Activated T-helper 1 cell treated with Interleukin-2 at 50 U/mL for 16 hours (primary cell): Measurements from ENCODE around the gene TNIK.

ENCODE experiments used
- DNase-seq: peaks from one replicate; pipeline ENCODE4 v3.0.0-alpha.2; 2020; ENCODE audit warnings: low read depth

The TNIK gene

DNA sequence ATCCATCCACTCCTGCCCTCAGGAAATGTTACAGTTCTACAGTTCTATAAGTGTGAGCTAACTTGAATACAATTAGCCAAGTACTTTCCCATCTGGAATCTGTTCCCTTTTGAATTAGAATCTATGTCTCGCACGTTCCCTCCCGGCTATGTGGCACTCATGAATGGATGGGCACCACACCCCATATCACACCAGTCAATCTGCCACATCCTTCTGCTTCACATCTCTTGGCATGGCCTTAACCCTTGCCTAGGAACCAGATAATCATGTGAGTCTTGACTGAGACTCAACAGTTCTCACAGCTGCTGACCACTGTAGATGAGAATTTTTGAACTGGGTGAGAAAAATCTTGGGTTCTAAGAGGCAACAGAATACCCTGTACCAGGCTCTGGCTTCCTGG lies 180.2 kb downstream of the TNIK start:
- DNase-seq, result no peak

DNA sequence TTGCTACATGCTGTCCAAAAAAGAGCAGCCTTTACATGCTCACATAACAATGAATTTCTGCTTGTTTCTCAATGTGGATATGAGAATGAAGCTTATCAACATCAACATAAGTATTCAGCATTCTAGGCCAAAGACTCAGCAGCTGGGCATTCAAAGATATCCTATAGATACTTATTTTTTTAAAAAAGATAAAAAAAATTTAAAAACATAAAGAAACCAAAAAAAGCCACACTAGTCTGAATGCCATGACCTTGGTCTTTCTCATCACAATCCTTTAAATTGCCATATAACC lies 182.0 kb downstream of the TNIK start:
- DNase-seq, result no peak

DNA sequence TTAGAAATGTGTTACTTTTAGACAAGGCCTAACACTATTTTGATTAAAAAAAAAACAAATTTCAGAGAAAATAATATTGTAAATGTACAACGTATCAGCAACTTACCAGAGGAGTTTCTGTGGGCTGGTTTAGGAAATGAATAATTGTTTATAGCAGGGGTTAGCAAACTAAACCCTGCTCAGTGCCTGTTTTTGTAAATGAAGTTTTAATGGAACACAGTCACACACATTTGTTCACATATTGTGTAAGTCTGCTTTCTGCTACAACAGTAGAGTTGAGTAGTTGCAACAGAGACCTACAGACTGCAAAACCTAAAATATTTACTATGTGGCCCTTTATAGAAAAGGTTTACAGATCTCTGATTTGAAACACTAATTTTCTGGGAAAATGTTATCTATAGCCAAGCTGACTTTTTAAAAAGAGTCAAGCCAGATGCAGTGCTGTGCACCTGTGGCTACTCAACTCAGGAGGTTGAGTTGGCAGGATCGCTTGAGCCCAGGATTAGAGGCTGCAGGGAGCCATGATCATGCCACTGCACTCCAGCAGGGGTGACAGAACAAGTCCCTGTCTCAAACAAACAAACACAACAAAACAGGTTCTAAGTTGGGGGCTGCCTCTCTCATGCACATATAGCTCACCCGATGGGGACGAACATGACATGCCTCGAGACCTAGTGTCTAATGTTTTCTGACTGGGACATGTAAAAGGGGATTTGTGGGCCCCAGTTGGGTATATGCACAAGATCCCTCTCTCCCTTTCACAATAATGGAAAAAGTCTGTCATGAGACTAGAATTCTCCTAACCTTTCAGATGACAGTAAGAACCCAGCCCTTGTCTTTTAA lies 182.5 kb downstream of the TNIK start:
- no peak for DNase-seq

DNA sequence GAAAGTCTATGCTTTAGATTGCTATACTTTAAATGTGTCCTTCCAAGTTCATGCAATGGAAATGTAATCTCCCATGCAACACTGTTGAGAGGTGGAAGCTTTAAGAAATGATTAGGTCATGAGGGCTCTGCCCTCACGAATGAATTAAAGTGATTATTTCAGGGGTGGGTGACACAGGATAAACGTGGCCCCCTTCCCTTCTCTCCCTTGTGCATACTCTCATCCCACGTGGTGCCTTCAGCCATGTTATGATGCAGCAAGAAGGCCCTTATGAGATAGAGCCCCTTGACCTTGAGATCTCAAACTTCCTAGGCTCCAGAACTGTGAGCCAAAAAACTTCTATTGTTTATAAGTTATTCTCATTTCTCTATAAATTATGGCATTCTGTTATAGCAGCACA lies 183.3 kb downstream of the TNIK start:
- DNase-seq, result no peak

DNA sequence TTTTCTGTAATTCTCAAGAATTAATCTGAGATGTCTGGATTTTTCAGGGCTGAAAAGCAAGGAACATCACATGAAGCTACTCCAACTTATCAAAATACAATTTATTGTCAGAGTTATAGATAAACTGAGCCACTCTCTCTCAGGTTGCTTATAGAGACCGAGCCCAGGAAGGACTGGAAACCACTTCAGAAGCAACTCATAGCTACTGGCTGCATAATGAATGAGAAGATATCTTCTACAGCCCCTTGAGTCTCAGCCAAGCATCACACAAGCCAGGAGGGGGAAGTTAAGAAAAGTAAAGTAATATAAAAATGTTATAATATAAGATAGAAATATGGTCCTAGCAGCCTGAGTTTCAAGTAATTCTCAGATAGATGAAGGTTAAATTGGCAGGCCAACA lies 186.0 kb downstream of the TNIK start:
- no peak for DNase-seq

DNA sequence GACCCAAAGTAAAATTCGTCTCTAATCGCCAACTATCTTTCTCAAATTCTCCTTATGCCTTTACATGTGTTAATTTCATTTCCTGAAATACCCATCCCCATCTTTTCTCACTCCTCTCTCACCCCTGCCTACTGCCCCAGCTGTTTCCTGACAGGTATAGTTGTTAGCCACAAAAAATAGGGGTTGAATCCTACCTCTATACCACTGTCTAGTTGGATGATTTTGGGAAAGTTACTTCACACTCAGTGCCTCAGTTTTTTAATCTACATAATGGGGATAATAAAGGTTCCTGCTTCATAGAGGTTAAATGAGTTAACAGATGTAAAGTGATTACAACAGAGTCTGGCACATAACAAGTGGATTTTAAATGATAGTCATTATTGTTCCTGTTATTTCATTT lies 189.7 kb downstream of the TNIK start:
- no peak for DNase-seq

DNA sequence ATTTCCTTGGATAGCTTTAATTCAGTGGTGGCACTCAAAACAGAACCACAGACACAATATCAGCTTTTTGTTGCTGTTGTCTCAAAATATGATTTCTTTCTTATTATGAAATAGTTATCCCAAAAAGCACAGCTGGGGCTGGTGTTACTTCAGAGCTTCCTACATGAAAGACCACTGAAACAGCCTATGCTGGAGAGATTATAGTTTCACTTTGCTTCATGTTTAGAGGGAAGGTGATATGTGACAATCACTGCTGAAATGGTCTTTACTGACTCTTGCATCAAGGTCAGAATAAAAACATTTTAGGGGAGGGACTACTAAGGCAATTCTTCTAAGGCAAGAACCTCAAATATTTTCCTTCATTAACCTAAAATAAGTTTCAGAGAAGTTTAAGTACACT lies 190.7 kb downstream of the TNIK start:
- DNase-seq, result no peak

DNA sequence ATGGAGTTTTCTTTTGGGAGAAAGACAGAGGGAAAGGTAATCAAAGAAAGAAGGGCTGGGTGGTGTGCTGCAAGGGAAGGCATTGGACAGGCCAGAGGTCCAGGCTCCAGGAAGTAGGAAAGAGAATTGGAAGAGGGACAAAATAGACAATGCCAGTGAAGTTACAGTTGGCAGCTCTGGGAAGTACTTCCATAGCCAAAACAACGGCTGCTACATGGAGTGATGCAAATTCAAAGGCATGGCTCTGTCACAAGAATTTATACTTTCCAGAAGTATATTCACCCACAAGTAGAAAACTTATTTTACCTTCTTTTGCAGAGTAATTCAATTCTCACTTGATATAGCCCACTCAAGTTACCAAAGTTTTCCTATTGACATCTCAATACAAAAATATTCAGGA lies 191.5 kb downstream of the TNIK start:
- no peak for DNase-seq

DNA sequence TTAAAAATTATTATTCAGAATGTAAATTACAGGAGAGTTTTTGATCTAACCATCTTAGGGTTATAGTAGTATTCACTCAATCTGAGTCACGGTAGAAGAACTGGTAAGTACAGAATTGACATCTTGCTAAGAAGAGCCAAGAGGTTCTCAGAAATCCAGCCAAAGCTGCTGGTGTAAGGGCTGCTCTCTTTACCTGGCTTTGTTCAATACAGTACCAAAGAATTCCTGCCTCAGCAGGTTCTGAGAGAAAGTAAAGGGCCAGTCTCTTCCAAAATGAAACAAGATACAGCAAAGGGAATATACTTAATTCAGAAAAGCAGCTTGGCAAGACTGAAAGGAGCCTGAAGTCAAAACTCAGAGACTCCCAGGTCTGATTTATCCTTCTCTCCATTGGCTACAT lies 193.1 kb downstream of the TNIK start:
- no peak for DNase-seq

DNA sequence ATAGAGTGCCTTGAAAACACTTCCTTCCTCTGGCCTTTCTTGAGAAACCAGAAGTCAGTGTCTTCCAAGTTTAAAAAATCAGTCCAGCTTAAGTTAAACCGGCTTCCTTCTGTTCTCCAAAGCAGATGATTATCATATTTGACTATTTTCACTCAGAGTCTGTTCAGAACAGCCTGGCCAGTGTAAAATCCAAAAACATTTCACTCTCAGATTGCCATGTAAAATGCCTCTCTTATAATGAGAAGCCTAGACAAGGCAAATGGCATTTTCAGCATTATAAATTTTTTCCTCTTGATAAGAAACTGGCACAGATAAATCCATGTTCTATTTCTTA lies 193.5 kb downstream of the TNIK start:
- DNase-seq, result no peak

DNA sequence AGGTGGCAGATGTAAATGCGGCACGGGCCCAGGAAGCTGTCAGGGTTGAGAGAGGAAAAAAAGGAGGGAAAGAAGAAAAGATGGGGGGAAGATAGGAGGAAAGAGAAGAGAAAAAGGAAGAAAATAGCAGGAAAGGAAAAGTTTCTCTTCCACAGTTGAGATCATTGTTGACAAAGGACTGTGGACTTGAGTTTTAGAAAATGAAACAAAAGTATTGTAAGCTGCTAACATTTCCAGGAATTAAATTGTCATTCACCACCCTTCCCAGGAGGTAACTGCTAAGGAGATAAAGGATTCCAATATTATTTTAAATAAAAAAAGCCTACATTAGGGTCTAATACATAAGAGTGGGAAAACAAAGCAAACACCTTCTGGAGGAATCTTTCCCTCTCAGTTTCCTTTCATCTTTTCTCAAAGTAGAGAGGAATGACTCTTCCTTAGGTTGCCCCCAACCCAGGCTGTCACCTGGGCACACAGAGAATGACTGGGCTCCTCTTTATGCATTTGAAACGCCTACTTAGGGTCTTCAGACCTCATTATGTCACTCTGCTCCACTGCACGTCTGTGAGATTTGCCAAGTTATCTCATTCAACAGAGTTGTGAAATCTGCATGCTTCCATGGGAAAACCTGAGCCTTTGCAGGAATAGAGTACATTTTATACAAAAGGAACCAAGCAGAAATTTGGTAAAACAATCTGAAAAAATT lies 194.0 kb downstream of the TNIK start:
- no peak for DNase-seq

DNA sequence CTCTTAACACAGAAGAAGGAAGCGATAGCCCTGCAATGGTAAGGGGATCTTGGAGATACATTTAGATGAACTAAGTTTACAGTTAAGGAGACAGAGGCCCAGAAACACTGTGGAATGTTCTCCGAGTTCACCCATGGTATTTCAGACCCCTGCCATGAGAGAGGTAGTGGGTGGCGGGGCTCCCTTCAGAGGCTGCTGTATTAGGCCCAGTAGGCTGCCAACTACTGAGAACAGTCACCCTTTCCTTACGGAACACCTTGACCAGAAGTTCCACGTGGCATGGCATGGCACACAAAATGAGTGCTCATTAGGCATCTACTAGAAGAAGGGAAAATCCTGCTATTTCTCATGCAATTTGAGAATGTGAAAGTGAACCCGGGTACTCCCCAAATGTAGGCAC lies 195.4 kb downstream of the TNIK start:
- no peak for DNase-seq

DNA sequence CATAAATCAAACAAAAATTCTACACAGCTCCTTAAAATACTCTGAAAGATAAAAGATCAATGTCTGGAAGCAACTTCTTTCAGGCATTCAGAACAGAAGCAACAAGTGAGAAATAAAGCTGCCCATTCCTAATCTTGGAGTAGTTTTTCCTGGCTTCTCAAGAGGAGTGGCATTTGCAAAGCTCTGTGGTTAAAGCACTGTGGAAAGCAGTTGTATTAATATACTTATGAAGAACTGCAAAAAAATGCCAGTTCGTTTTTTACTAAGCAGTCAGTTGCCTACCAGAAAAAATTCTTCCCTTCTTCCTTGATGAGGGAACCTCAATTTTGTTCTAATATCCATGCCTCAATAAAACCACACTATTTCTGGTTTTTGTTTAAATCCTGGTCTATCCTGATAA lies 197.8 kb downstream of the TNIK start:
- no peak for DNase-seq

DNA sequence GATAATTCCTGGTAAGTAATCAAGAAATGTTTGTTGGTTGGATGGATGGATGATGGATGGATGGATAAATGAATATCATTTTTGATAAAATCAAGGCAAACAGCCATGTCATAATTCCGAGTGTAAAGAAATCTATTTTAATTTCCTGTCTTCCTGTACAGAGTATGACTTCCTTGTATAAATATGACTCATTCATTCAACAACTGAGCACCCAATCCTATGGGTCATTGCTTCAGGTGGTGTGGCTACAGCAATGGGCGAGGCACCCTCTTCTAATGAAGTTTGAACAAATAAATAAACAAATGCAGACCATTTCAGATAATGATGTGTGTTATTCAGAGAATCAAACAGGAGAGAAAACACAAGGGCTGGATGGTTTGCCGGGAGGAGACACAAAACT lies 198.7 kb downstream of the TNIK start:
- DNase-seq, result no peak

DNA sequence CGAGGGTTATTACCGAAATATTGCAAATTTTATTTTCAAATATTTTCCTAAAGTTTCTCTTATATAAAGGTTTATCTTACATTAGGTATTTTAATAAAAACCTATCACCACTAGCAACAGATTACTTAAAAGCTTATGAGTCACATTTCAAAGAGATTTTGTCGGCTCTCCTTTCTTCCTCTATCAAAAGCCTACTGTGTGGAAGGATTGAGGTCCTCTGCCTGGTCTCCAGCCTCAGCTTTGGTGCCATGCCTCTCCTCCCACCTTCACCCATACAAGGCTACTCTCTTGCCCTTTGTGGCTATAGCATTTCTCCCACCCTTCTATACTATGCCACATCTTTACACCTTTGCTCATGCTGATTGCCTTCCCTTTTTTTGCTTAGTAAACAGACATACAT lies 199.3 kb downstream of the TNIK start:
- no peak for DNase-seq

DNA sequence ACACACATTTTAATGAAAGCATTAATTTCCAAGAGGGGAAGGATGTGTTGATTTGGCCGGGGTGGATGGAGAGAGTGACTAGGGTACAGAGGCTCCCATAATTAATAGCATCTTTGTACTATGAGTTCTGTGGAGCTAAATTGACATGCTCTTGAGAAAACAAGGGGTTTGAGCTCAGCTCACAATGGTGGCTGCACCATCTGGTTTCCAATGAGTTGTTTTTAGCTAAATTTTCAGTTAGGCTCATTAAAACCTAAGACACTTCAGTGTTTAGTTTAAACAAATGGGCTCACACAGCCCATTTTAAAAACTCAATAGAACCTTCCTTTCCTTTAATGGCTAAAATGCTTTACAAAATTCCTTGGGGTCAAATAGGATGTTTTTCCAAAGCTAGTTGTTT lies 199.7 kb downstream of the TNIK start:
- no peak for DNase-seq

DNA sequence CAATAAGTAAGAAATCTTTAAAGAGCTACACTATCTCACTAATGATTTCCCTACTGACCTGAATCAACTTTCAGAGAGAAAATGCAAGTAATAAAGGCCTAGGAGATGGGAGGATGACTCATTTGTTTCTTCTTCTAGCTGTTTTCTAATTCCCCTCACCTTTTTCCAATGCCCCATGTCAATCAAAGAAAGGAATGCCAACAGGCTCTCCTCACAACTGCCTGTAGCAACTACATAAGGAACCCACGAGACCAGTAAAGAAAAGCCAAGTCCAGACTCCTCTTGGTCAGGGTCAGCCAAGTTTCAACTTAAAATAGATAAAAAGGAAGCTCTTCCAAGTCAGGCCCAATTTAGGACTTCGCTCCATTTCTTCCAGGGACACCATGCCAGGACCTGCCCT lies 201.9 kb downstream of the TNIK start:
- DNase-seq, result no peak

DNA sequence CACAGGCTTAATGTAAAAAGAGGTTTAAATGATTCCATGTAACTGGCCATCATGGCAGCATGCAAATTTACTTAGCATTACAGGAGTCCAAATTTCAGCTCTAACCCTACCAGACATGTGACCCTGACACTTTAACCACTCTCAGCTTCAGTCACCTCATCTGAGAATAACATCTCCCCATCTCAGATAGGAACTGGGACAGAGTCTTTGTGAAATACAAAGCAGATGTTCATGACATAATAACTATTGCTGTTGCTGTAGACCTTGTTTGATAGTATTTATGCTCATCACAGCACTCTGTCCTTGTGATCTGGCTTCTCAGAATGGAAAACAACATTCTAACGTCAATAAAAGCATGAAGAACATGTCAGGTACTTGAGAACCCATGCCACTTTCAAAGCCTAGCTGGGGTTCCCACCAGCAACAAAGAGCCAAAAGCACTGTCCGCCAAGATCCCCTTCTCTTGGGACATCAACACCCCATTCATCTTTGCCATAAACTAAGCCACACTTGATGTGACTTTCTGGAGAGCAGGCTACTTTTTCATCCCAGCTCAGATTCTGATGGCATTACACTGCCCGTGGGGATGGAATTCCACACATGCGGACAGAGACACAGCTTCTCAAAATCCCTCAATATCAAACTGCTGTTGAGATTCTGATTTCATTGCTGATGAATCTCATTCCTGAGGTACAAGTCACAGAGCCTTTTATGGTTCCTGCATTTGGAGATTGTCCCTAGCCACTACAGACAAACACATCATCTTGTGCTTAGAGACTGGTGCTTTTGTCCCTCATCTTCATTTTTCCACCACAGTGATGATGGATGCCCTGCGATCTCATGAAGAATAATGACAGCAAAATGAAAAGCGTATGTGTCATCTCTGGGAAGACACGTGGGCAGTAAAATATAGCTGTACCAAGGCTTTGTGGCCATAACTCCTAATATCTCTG lies 202.7 kb downstream of the TNIK start:
- no peak for DNase-seq

DNA sequence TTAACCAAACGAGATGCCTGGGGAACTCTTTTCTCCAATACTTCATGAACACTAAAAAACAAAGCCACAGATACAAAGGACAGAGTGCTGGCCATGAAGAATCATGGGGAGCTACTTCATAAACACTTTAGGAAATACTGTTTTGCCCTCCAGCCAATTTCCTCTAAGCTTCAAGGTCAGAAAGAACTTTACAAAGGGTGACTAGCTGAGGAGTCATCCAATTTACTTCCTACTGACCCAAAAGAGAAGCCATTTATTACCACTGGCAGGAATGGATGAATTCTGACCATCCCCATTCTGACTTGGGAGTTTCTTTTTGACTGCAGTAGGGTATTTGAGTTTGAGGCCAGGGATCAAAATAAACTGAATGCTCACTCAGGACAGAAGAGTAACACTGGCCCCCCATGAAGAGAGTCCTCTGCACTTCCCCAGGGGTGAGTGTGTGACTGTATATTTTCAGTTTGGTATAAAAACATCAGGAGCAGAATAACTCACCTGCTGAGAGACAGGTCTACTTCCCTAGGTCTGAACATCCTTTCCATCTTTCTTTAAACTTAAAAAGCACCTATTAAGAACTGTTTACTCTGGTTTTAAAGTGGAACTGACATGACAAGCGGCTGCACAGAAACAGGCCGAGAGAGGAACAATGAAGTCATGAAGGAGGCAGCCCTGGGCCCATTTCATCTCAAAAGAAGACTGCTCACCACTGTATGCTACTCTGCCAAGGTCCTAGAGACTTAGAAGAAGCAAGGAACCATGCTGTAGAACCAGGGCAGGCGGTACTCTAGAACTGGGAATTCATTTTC lies 203.6 kb downstream of the TNIK start:
- no peak for DNase-seq

DNA sequence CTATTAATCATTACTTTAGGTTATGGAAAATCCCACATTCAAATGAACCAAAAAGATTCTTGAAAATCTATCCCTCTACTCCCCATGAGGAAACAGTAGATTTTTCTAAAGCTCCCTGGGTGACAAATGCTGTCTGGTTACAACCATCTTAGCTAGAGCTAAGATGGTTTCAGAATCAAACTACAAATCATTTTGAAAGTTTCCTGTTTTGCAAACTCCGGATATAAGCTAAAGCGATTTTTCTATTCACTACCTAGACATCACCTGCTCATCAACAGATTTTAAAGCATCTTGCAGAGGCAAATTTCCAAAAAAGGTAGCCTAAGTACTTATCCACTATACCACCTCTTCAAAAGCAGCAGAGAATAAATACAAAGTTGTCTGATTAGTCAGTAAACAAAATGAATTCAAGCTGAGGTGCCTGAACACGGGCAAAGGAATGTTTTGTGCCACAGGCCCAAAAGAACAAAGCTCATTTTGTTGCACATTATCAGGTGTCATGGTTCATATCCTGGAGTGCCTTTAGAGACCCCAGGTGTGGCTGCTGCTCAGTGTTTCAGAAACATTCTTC lies 204.9 kb downstream of the TNIK start:
- DNase-seq, result no peak

DNA sequence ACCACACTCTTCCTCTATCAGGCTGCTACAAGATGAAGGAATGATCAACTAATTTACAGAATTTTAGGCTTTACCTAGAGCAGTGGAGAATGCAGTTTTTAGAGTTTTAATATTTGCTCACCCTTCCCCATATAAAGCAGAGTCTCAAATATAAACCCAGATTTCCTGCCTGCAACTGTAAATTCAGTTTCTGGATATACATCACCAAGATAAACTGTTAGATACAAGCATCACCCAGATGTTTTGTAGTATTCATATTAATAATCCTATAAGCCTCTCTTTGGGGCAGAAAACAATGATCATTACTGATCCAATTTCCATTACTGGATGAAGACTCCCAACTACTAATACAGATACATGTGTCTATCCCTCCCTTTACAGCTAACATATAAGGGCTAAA lies 205.9 kb downstream of the TNIK start:
- DNase-seq, result no peak

DNA sequence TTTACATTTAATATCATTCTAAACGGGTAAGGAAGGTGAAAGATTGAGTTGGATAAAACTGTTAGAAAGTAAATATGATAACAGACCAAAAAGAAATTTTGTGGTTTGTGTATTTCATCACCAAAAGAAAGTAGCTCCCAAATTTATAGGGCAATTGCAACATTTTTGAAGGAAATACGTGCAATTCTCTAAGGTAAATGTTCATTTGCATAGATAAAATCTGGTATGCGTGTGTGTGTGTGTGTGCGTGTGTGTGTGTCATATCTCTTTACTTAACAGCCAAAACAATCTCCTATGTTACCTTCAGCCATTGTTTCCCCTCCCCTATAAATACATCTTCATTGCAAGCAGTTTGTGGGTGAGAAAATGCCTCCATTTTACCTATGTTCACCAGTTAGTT lies 208.4 kb downstream of the TNIK start:
- no peak for DNase-seq
